GM12878 (cell line): ENCODE measurements around the gene GPBAR1. TPM values are rescaled to one million over a fixed set of nuclear protein-coding genes. Genes with fewer than 3 reads are reported as not detected.

ENCODE experiments used
- ATAC-seq: fragments of 200-7000 bp; cut with Tn5 transposase; 3 replicates; pipeline ENCODE4 v1.9.1; 2020; ENCODE audit warnings: mild to moderate bottlenecking, moderate library complexity
- BruUV-seq: library from RNA; stranded (reverse); fragments of 400-500 nt; replicated peaks from 2 replicates; lab custom pipeline; 2021; lab: Mats Ljungman, UMichigan
- CTCF ChIA-PET: fragments of 300-600 bp; sonication (Branson Sonifier 250); formaldehyde crosslinking; extraction: SDS; loops from one replicate; lab custom pipeline; 2021; ENCODE audit warnings: inconsistent platforms; lab: Yijun Ruan, JAX
- POLR2A ChIA-PET: fragments of 350-600 bp; formaldehyde crosslinking; extraction: SDS; loops from one replicate; lab custom pipeline; 2021; ENCODE audit warnings: inconsistent platforms; lab: Charles Lee
- RAD21 ChIA-PET: fragments of 300-600 bp; sonication (Branson Sonifier 250); formaldehyde crosslinking; loops from one replicate; lab custom pipeline; 2023; ENCODE audit warnings: antibody characterized with exemption; ENCODE audit not compliant: unreplicated experiment; lab: Charles Lee
- SMC1A ChIA-PET: fragments of 300-600 bp; sonication (Branson Sonifier 250); formaldehyde crosslinking; loops from one replicate; lab custom pipeline; 2023; ENCODE audit not compliant: unreplicated experiment, uncharacterized antibody; lab: Charles Lee
- DNase-seq: peaks from one replicate; pipeline ENCODE4 v3.0.0-alpha.2; 2011; ENCODE audit warnings: low read depth, low spot score
- FAIRE-seq: peaks from 3 replicates; lab custom pipeline; 2011; peaks lifted over from hg19 to GRCh38; lab: Jason Lieb, UNC
- H2AFZ ChIP-seq: 2 replicates; pipeline ENCODE4 v1.6.0; 2011; ENCODE audit warnings: low read depth, low read length, control low read depth; ENCODE audit not compliant: control insufficient read depth
- H3K27ac ChIP-seq: 2 replicates; pipeline ENCODE4 v1.5.1; 2011; ENCODE audit warnings: control low read depth; ENCODE audit not compliant: control insufficient read depth, insufficient read depth
- H3K27me3 ChIP-seq, 2 experiments: replicated peaks in 1 of 2; 2 replicates each; pipeline versions ENCODE4 v1.6.0 to v1.6.1; 2011; ENCODE audit warnings: low read length in 1 of 2; ENCODE audit not compliant: control insufficient read depth in 2 of 2, insufficient read depth in 2 of 2
- H3K36me3 ChIP-seq, 2 experiments: 2 replicates each; pipeline ENCODE4 v1.5.1; 2011; ENCODE audit warnings: low read length in 1 of 2; ENCODE audit not compliant: control insufficient read depth in 2 of 2, insufficient read depth in 2 of 2
- H3K4me1 ChIP-seq: 2 replicates; pipeline ENCODE4 v1.6.1; 2011; ENCODE audit warnings: mild to moderate bottlenecking, low read length, moderate library complexity, mixed read lengths; ENCODE audit not compliant: control insufficient read depth, insufficient read depth
- H3K4me2 ChIP-seq: 2 replicates; pipeline ENCODE4 v1.6.0; 2011; ENCODE audit warnings: control low read depth; ENCODE audit not compliant: control insufficient read depth, insufficient read depth
- H3K4me3 ChIP-seq: fragments of 200-600 bp; sonication (generic); 2 replicates; pipeline ENCODE4 v1.5.1; 2016
- H3K79me2 ChIP-seq: 2 replicates; pipeline ENCODE4 v1.6.0; 2011; ENCODE audit warnings: low read length; ENCODE audit not compliant: control insufficient read depth, insufficient read depth
- H3K9ac ChIP-seq: 2 replicates; pipeline ENCODE4 v1.8.0; 2011; ENCODE audit warnings: low read length, control low read depth, mixed read lengths; ENCODE audit not compliant: control insufficient read depth, insufficient read depth
- H3K9me3 ChIP-seq: replicated peaks from 3 replicates; pipeline ENCODE4 v1.5.1; 2011; ENCODE audit warnings: mild to moderate bottlenecking, low read length; ENCODE audit not compliant: control insufficient read depth, insufficient read depth
- H4K20me1 ChIP-seq: 2 replicates; pipeline ENCODE4 v1.6.0; 2011; ENCODE audit not compliant: control insufficient read depth, insufficient read depth
- DPF2 ChIP-seq: fragments of 450-650 bp; IDR thresholded peaks from 2 replicates; pipeline ENCODE4 v1.6.1; 2017; ENCODE audit warnings: mild to moderate bottlenecking
- HSF1 ChIP-seq: fragments of 150-350 bp; IDR thresholded peaks from 2 replicates; pipeline ENCODE4 v1.6.1; 2014; ENCODE audit warnings: mild to moderate bottlenecking, low read depth, low read length
- IKZF1 ChIP-seq: fragments of 450-650 bp; conservative IDR thresholded peaks from 2 replicates; pipeline ENCODE4 v1.6.1; 2017; ENCODE audit warnings: antibody characterized with exemption, mild to moderate bottlenecking
- PAX5 ChIP-seq: IDR thresholded peaks from 2 replicates; pipeline ENCODE4 v1.6.1; 2011; ENCODE audit warnings: low read depth, low read length, borderline replicate concordance
- RUNX3 ChIP-seq: IDR thresholded peaks from 2 replicates; pipeline ENCODE4 v1.6.1; 2012; ENCODE audit warnings: low read length, inconsistent platforms
- SIX5 ChIP-seq: IDR thresholded peaks from 2 replicates; pipeline ENCODE4 v1.6.1; 2011; ENCODE audit warnings: mild to moderate bottlenecking, low read depth, low read length, moderate library complexity; ENCODE audit not compliant: severe bottlenecking
- SMARCA5 ChIP-seq: fragments of 450-650 bp; IDR thresholded peaks from 2 replicates; pipeline ENCODE4 v1.6.1; 2017; ENCODE audit warnings: mild to moderate bottlenecking
- ZNF274 ChIP-seq: IDR thresholded peaks from one replicate; pipeline ENCODE4 v1.8.0; 2011; ENCODE audit not compliant: insufficient read length, insufficient read depth
- WGBS: methylation state at CpG from one replicate; pipeline ENCODE4 v1.1.6; 2016; ENCODE audit warnings: low lambda C conversion rate; ENCODE audit not compliant: insufficient replicate concordance, insufficient coverage; ENCODE audit errors: missing lambda C conversion rate; 5-methylcytosine and 5-hydroxymethylcytosine counted together
- in situ Hi-C: fragments of 300-500 bp; cut with MboI; formaldehyde crosslinking; loops from 9 replicates; pipeline ENCODE4 v1.14.3; 2018; ENCODE audit warnings: mixed read lengths
- intact Hi-C: fragments of 100-400 bp; cut with micrococcal nuclease; formaldehyde crosslinking; loops from one replicate; pipeline ENCODE4 v1.14.2; 2022; ENCODE audit not compliant: unreplicated experiment
- polyA plus RNA-seq, 11 experiments: library from polyadenylated mRNA; depleted of rRNA in 4 of 11; unstranded in 6 of 11; stranded (reverse) in 5 of 11; fragments of >200 nt; fragmentation: Nextera tagmentation in 4 of 11; fragmentation: Illumina TruSeq in 1 of 11; extraction: Ambion mirVana in 4 of 11; extraction: Trizol in 1 of 11; gene quantifications; 1 replicate in 1 of 11; 2 replicates in 10 of 11; pipeline versions ENCODE4 v1.2.1 to v1.2.3, GENCODE V29; 2011 to 2016; ENCODE audit warnings: inconsistent platforms in 2 of 11, missing spikeins in 2 of 11, low read depth in 1 of 11
- total RNA-seq, 4 experiments: library from RNA; depleted of rRNA in 3 of 4; stranded (reverse); fragments of >200 nt in 3 of 4; fragmentation: Illumina TruSeq in 1 of 4; extraction: Trizol in 1 of 4; gene quantifications; 2 replicates each; pipeline versions ENCODE4 v1.2.1 to v1.2.3, GENCODE V29; 2013 to 2021
- TF ChIP-seq, protein P1 (sequence below): fragments of 450-650 bp; formaldehyde crosslinking; IDR thresholded peaks from 2 replicates; pipeline ENCODE4 v1.4.0; 2020; ENCODE audit warnings: mild to moderate bottlenecking, moderate library complexity
- TF ChIP-seq, protein P2 (sequence below): IDR thresholded peaks from 2 replicates; pipeline ENCODE4 v1.6.1; 2011; ENCODE audit warnings: mild to moderate bottlenecking, low read depth, low read length, moderate library complexity; ENCODE audit not compliant: insufficient replicate concordance

Gene GPBAR1
- total and polyA plus RNA-seq, 10 of the 15 experiments (the other 5 are each of a cell fraction or from before 2014, with no cell fraction given): 0.03 to 0.36 (median 0.11) TPM; not detected in 3

DNA sequence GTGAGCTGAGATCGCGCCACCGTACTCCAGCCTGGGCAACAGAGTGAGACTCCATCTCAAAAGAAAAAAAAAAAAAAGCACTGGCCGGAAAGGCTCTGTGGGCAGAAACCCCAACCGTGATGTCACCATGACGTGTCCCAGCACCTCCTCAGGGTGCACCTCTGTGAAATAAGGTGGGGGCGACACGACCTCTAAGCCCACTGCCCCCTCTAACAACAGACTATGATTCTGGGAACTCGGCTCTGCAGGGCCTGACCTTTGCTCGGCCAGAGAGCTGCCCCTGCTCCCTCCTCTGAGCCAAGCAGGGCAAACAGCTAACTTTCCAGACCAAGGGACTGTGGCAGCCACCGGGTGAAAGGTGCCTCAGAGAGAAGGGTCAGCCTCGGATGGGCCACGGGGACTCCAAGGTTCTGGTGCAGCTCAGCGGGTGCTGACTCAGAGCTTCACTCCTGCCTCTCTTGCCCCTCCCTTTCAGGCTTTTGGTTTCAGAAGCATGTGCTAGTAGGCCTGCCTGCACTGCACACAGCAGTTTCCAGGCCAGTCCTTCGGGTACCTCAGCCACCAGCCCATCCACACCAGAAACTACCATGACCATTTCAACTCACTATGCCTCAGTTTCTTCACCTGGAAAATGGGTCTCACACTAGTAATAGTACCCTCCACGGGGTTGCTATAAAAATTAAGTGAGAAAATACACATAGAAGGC lies 23.4 kb downstream of the GPBAR1 start:
- WGBS: 1% methylated on average over 13 of the region's 16 CpGs
- Histone ChIP-seq H3K79me2 (peaks cover 32% of the 10 kb centered on the region), H3K4me2 (peak overlapping the region; percentile 61), H3K4me1 (peaks cover 36% of the 10 kb centered on the region), H3K27me3 (no peaks in the 10 kb centered on the region), H3K27ac (peak overlapping the region; percentile 95), H4K20me1 (no peaks in the 10 kb centered on the region), H3K9me3 (no peaks in the 10 kb centered on the region), H3K36me3 (peaks cover 0 to 7% of the 10 kb centered on the region in 2 experiments; a peak in 3 of 4 replicates), H3K9ac (peak overlapping the region; percentile 71; the same call in 1 of the 2 replicates), H2AFZ (peak overlapping the region; percentile 72), H3K4me3 (no peak overlapping the region; the same call in 1 of the 2 replicates)
- ATAC-seq (peak; percentile 80), FAIRE-seq (peak; percentile 96), DNase-seq (no peak)
- SMC1A ChIA-PET: interaction anchor here (1.0 to 9.5 kb wide), 4 partner anchors 11 to 187 kb away, joined by 3 to 194 read pairs (median 4); partner anchors contain the start of genes AAMP and PNKD
- no TSS peak for BruUV-seq
- CTCF ChIA-PET: interaction anchor here (0.6 to 7.4 kb wide), 8 partner anchors 8 to 624 kb away, joined by 3 to 154 read pairs (median 3); partner anchors contain the start of genes AAMP, CATIP, PNKD and TMBIM1
- POLR2A ChIA-PET: interaction anchor here (0.5 to 1.5 kb wide), 6 partner anchors 9 to 110 kb away, joined by 3 to 5 read pairs (median 4); partner anchors contain the start of genes AAMP and PNKD
- in situ Hi-C loops (loop anchor here (25.0 kb wide), 1 partner anchor 103 kb away; the partner anchor contains the start of genes CTDSP1 and SLC11A1), intact Hi-C loops (no loop called here)
- RAD21 ChIA-PET: interaction anchor here (0.5 to 7.2 kb wide), 4 partner anchors 11 to 116 kb away, joined by 3 to 141 read pairs (median 4); partner anchors contain the start of genes AAMP, CTDSP1 and PNKD
- TF ChIP-seq DPF2 (peak; percentile 46; the same call in 1 of the 2 replicates), SIX5 (no peak), RUNX3 (no peak), ZNF274 (no peak), HSF1 (no peak), PAX5 (no peak), SMARCA5 (peak; percentile 66; the same call in 1 of the 2 replicates), IKZF1 (peak; percentile 45; the same call in 1 of the 2 replicates)
- TF ChIP-seq, protein P1, sequence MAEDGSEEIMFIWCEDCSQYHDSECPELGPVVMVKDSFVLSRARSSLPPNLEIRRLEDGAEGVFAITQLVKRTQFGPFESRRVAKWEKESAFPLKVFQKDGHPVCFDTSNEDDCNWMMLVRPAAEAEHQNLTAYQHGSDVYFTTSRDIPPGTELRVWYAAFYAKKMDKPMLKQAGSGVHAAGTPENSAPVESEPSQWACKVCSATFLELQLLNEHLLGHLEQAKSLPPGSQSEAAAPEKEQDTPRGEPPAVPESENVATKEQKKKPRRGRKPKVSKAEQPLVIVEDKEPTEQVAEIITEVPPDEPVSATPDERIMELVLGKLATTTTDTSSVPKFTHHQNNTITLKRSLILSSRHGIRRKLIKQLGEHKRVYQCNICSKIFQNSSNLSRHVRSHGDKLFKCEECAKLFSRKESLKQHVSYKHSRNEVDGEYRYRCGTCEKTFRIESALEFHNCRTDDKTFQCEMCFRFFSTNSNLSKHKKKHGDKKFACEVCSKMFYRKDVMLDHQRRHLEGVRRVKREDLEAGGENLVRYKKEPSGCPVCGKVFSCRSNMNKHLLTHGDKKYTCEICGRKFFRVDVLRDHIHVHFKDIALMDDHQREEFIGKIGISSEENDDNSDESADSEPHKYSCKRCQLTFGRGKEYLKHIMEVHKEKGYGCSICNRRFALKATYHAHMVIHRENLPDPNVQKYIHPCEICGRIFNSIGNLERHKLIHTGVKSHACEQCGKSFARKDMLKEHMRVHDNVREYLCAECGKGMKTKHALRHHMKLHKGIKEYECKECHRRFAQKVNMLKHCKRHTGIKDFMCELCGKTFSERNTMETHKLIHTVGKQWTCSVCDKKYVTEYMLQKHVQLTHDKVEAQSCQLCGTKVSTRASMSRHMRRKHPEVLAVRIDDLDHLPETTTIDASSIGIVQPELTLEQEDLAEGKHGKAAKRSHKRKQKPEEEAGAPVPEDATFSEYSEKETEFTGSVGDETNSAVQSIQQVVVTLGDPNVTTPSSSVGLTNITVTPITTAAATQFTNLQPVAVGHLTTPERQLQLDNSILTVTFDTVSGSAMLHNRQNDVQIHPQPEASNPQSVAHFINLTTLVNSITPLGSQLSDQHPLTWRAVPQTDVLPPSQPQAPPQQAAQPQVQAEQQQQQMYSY (CRISPR knock-in tag): no peak
- TF ChIP-seq, protein P2, sequence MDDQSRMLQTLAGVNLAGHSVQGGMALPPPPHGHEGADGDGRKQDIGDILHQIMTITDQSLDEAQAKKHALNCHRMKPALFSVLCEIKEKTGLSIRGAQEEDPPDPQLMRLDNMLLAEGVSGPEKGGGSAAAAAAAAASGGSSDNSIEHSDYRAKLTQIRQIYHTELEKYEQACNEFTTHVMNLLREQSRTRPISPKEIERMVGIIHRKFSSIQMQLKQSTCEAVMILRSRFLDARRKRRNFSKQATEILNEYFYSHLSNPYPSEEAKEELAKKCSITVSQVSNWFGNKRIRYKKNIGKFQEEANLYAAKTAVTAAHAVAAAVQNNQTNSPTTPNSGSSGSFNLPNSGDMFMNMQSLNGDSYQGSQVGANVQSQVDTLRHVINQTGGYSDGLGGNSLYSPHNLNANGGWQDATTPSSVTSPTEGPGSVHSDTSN: no peak
